H1 (cell line): Measurements from ENCODE around the gene MCC. TPM values are rescaled to one million over a fixed set of nuclear protein-coding genes. Genes with fewer than 3 reads are reported as not detected.

Source experiments
- CTCF ChIA-PET: fragments of 300-600 bp; sonication (Branson Sonifier 250); formaldehyde crosslinking; loops from one replicate; lab custom pipeline; 2021; ENCODE audit not compliant: partially characterized antibody; lab: Charles Lee
- POLR2A ChIA-PET: fragments of 300-600 bp; sonication (Branson Sonifier 250); formaldehyde crosslinking; loops from one replicate; lab custom pipeline; 2021; ENCODE audit warnings: inconsistent platforms; ENCODE audit not compliant: partially characterized antibody; lab: Charles Lee
- DNase-seq, 2 experiments: peaks; one replicate each; pipeline versions ENCODE4 v3.0.0 to v3.0.0-alpha.2; 2010 to 2022; ENCODE audit warnings: low spot score in 2 of 2, low read depth in 1 of 2, mixed read lengths in 1 of 2
- FAIRE-seq: peaks from 2 replicates; lab custom pipeline; 2011; peaks lifted over from hg19 to GRCh38; lab: Jason Lieb, UNC
- H2AFZ ChIP-seq: 2 replicates; pipeline ENCODE4 v1.8.1; 2012; ENCODE audit warnings: low read length, inconsistent platforms
- H2AK5ac ChIP-seq: 2 replicates; pipeline ENCODE4 v1.6.1; 2013; ENCODE audit warnings: low read depth, low read length
- H2BK120ac ChIP-seq: replicated peaks from 2 replicates; pipeline ENCODE3; 2013; ENCODE audit warnings: low read depth, low read length, inconsistent platforms
- H2BK12ac ChIP-seq: 2 replicates; pipeline ENCODE4 v1.6.1; 2013; ENCODE audit warnings: low read depth, low read length
- H2BK15ac ChIP-seq: 2 replicates; pipeline ENCODE4 v1.6.1; 2013; ENCODE audit warnings: low read length
- H2BK20ac ChIP-seq: 2 replicates; pipeline ENCODE4 v1.6.1; 2013; ENCODE audit warnings: low read length
- H2BK5ac ChIP-seq: 2 replicates; pipeline ENCODE4 v1.6.1; 2013; ENCODE audit warnings: low read depth, low read length
- H3K14ac ChIP-seq: 2 replicates; pipeline ENCODE4 v1.6.1; 2013; ENCODE audit warnings: inconsistent platforms; ENCODE audit not compliant: insufficient read length
- H3K18ac ChIP-seq: 2 replicates; pipeline ENCODE4 v1.6.1; 2013; ENCODE audit warnings: low read length; ENCODE audit errors: extremely low read depth
- H3K23ac ChIP-seq: 2 replicates; pipeline ENCODE4 v1.6.1; 2013; ENCODE audit warnings: inconsistent platforms; ENCODE audit not compliant: insufficient read length
- H3K23me2 ChIP-seq: 2 replicates; pipeline ENCODE4 v1.6.1; 2013; ENCODE audit warnings: low read depth, low read length
- H3K27ac ChIP-seq: 2 replicates; pipeline ENCODE4 v1.6.1; 2011; ENCODE audit warnings: low read depth, low read length, inconsistent platforms
- H3K27me3 ChIP-seq, 4 experiments: replicated peaks in 1 of 4; 1 replicate in 1 of 4; 2 replicates in 3 of 4; pipeline versions ENCODE4 v1.6.1 to v1.8.1; 2011 to 2013; ENCODE audit warnings: low read length in 3 of 4, mild to moderate bottlenecking in 3 of 4, inconsistent platforms in 2 of 4, mixed read lengths in 2 of 4, moderate library complexity in 1 of 4; ENCODE audit not compliant: control insufficient read depth in 3 of 4, insufficient read depth in 3 of 4; ENCODE audit errors: extremely low read depth in 1 of 4
- H3K36me3 ChIP-seq, 4 experiments: 2 replicates each; pipeline versions ENCODE4 v1.6.1 to v1.8.1; 2011 to 2013; ENCODE audit warnings: mild to moderate bottlenecking in 4 of 4, low read length in 3 of 4, moderate library complexity in 2 of 4, control low read depth in 1 of 4, inconsistent platforms in 1 of 4; ENCODE audit not compliant: insufficient read depth in 4 of 4, control insufficient read depth in 2 of 4
- H3K4ac ChIP-seq: replicated peaks from 2 replicates; pipeline ENCODE3; 2013; ENCODE audit warnings: low read length, low read depth, mixed read lengths, inconsistent platforms; ENCODE audit not compliant: insufficient read length
- H3K4me1 ChIP-seq, 4 experiments: replicated peaks in 1 of 4; 1 replicate in 1 of 4; 2 replicates in 3 of 4; pipeline versions ENCODE4 v1.6.1 to v1.8.1; 2011 to 2013; ENCODE audit warnings: low read length in 3 of 4, inconsistent platforms in 2 of 4, mixed read lengths in 1 of 4; ENCODE audit not compliant: insufficient read depth in 4 of 4, control insufficient read depth in 3 of 4
- H3K4me2 ChIP-seq, 2 experiments: 2 replicates each; pipeline versions ENCODE4 v1.6.1 to v1.8.1; 2011 to 2013; ENCODE audit warnings: low read depth in 2 of 2, low read length in 2 of 2, control low read depth in 1 of 2, inconsistent platforms in 1 of 2, mild to moderate bottlenecking in 1 of 2; ENCODE audit not compliant: insufficient read depth in 1 of 2
- H3K4me3 ChIP-seq, 4 experiments: fragments of 200-600, 300-600 bp in 1 of 4; sonication (generic), shearing (Covaris generic), sonication (Bioruptor Twin) in 1 of 4; 2 replicates each; pipeline versions ENCODE4 v1.5.1 to v1.8.1; 2011 to 2016; ENCODE audit warnings: low read length in 4 of 4, low read depth in 3 of 4, control low read depth in 2 of 4, inconsistent platforms in 2 of 4, mild to moderate bottlenecking in 2 of 4, mixed read lengths in 1 of 4, moderate library complexity in 1 of 4; ENCODE audit not compliant: insufficient read depth in 2 of 4; ENCODE audit errors: extremely low read depth in 1 of 4
- H3K56ac ChIP-seq: replicated peaks from 2 replicates; pipeline ENCODE3; 2013; ENCODE audit warnings: low read depth, mild to moderate bottlenecking, mixed read lengths, low read length, inconsistent platforms; ENCODE audit not compliant: insufficient read length
- H3K79me1 ChIP-seq: 2 replicates; pipeline ENCODE4 v1.6.1; 2013; ENCODE audit warnings: low read depth, low read length, control low read depth
- H3K79me2 ChIP-seq, 2 experiments: 2 replicates each; pipeline versions ENCODE4 v1.6.1 to v1.8.1; 2012 to 2013; ENCODE audit warnings: low read length in 2 of 2, mild to moderate bottlenecking in 2 of 2, inconsistent platforms in 1 of 2; ENCODE audit not compliant: insufficient read depth in 2 of 2, control insufficient read depth in 1 of 2
- H3K9ac ChIP-seq, 4 experiments: replicated peaks in 1 of 4; 1 replicate in 1 of 4; 2 replicates in 3 of 4; pipeline versions ENCODE4 v1.6.1 to v1.8.1; 2011 to 2013; ENCODE audit warnings: low read depth in 3 of 4, low read length in 3 of 4, control low read depth in 2 of 4, mild to moderate bottlenecking in 2 of 4, moderate library complexity in 2 of 4, inconsistent platforms in 1 of 4; ENCODE audit errors: extremely low read depth in 1 of 4
- H3K9me3 ChIP-seq, 2 experiments: 2 replicates each; pipeline versions ENCODE4 v1.6.1 to v1.8.1; 2012 to 2013; ENCODE audit warnings: mild to moderate bottlenecking in 2 of 2, moderate library complexity in 2 of 2, control low read depth in 1 of 2, inconsistent platforms in 1 of 2, low read depth in 1 of 2, low read length in 1 of 2, mixed read lengths in 1 of 2; ENCODE audit not compliant: insufficient read depth in 2 of 2
- H4K20me1 ChIP-seq, 2 experiments: replicated peaks in 1 of 2; 2 replicates each; pipeline versions ENCODE3 to v1.8.1; 2011 to 2013; ENCODE audit warnings: inconsistent platforms in 2 of 2, low read length in 2 of 2, mild to moderate bottlenecking in 1 of 2; ENCODE audit not compliant: insufficient read depth in 2 of 2, control insufficient read depth in 1 of 2
- H4K5ac ChIP-seq: 2 replicates; pipeline ENCODE4 v1.6.1; 2013; ENCODE audit warnings: low read length, low read depth, mixed read lengths, inconsistent platforms; ENCODE audit not compliant: insufficient read length
- H4K8ac ChIP-seq: 2 replicates; pipeline ENCODE4 v1.8.0; 2013; ENCODE audit warnings: mild to moderate bottlenecking, moderate library complexity, low read length, inconsistent platforms; ENCODE audit not compliant: insufficient read depth; ENCODE audit errors: extremely low read depth
- H4K91ac ChIP-seq: replicated peaks from 2 replicates; pipeline ENCODE3; 2013; ENCODE audit warnings: low read length, mixed read lengths, inconsistent platforms; ENCODE audit not compliant: insufficient read length
- POLR2AphosphoS5 ChIP-seq: IDR thresholded peaks from 2 replicates; pipeline ENCODE4 v1.6.1; 2011; ENCODE audit warnings: low read depth, low read length
- TCF12 ChIP-seq: IDR thresholded peaks from 2 replicates; pipeline ENCODE4 v1.6.1; 2011; ENCODE audit warnings: low read depth, mild to moderate bottlenecking, low read length
- WGBS, 2 experiments: shearing (Covaris generic) in 1 of 2; methylation state at CpG; one replicate each; pipeline versions ENCODE4 v1.1.6 to v1.1.7; 2013 to 2015; ENCODE audit warnings: low lambda C conversion rate in 2 of 2, mixed read lengths in 2 of 2, inconsistent platforms in 1 of 2, low coverage in 1 of 2, missing lambda C conversion rate in 1 of 2; ENCODE audit not compliant: insufficient replicate concordance in 2 of 2, insufficient coverage in 1 of 2, insufficient read length in 1 of 2; ENCODE audit errors: extremely low coverage in 1 of 2, missing lambda C conversion rate in 1 of 2; 5-methylcytosine and 5-hydroxymethylcytosine counted together
- polyA plus RNA-seq, 7 experiments: library from polyadenylated mRNA; depleted of rRNA in 3 of 7; stranded (reverse) in 5 of 7; unstranded in 2 of 7; fragments of >200 nt in 5 of 7; fragments of 200-250 nt in 2 of 7; gene quantifications; 1 replicate in 5 of 7; 2 replicates in 1 of 7; 4 replicates in 1 of 7; pipeline versions ENCODE4 v1.2.1 to v1.2.3, GENCODE V29; 2011 to 2013; ENCODE audit warnings: missing spikeins in 2 of 7, mixed read lengths in 2 of 7
- total RNA-seq: library from RNA; stranded (reverse); fragmentation: NEBNext Ultra II Directional; extraction: Animal tissue kit (Norgen Biotek cat#: 25700); gene quantifications from 2 replicates; pipeline ENCODE4 v1.2.1, GENCODE V29; 2021

The MCC gene
- total and polyA plus RNA-seq, 2 of the 8 experiments (the other 6 are each of a cell fraction or from before 2014, with no cell fraction given) = 2.6 to 18.3 TPM

DNA sequence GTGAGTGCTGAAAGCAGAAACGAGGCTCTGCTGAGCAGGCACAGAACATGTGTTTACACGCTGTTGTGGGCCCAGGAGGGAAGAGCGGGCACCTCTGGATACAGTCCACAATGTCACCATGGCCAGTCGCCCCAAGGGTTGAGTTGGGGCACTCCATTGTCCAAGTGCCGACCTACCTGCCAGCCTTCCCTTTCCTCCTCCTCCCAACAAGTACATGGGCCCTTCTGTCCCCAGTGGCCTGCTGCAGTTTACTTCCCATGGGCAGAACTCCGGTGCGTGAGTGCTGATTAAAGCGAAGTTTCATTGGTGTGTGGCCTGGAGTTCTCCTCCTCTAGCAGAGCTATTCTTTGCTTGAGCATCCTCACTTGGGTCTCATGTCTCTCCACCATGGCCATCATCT, 461.2 kb downstream of the MCC start:
- Histone ChIP-seq H3K56ac (no peak overlapping the region), H2BK5ac (no peak overlapping the region), H4K5ac (no peak overlapping the region), H3K36me3 (peaks cover 0 to 52% (median 20%) of the 10 kb centered on the region in 4 experiments; a peak in 7 of 8 replicates), H2AK5ac (no peak overlapping the region), H4K91ac (no peak overlapping the region), H3K4ac (no peak overlapping the region), H3K27ac (no peak overlapping the region), H3K14ac (no peak overlapping the region), H4K8ac (no peak overlapping the region), H3K23ac (no peak overlapping the region), H3K4me3 (no peak overlapping the region), H4K20me1 (no peaks in the 10 kb centered on the region), H3K4me2 (no peak overlapping the region), H2BK120ac (no peak overlapping the region), H2AFZ (no peak overlapping the region), H3K79me2 (no peaks in the 10 kb centered on the region), H3K9me3 (no peaks in the 10 kb centered on the region), H3K18ac (no peak overlapping the region), H3K79me1 (peaks cover 3% of the 10 kb centered on the region; the same call in 1 of the 2 replicates), H3K4me1 (peaks cover 3 to 6% (median 3%) of the 10 kb centered on the region in 4 experiments), H2BK15ac (no peak overlapping the region), H2BK20ac (no peak overlapping the region), H2BK12ac (no peak overlapping the region), H3K23me2 (no peaks in the 10 kb centered on the region), H3K9ac (no peak overlapping the region), H3K27me3 (no peaks in the 10 kb centered on the region)
- DNase-seq (no peak), FAIRE-seq (no peak)
- 86% methylated on average over 8 of the region's 8 CpGs; no CpG with 5 or more reads in 1 of the 2 experiments for WGBS, 2 experiments
- CTCF ChIA-PET = no interaction called here
- TF ChIP-seq POLR2AphosphoS5 = peak; percentile 35; the same call in 1 of the 2 replicates
- no peak for TF ChIP-seq TCF12
- POLR2A ChIA-PET = no interaction called here
